ENCODE measurements around the gene MFSD12.
"Not testable (repeated sequence)": the region's sequence is repeated elsewhere in the genome, so short reads cannot be mapped to it uniquely, and the experiment has no call there.

The MFSD12 gene

DNA sequence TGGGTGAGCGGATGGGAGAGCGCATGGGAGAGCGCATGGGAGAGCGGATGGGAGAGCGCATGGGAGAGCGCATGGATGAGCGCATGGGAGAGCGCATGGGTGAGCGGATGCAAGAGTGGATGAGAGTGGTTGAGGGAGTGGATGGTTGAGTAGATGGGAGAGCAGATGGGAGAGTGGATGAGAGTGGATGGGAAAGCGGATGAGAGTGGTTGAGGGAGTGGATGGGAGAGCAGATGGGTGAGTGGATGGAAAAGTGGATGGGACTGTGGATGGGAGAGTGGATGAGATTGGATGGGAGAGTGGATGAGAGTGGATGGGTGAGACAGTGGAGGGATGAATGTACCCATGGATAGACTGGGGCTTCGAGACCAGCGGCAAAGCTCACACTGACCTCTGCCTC is 27.0 kb downstream of the MFSD12 start:
- TF ChIP-seq, protein P1, sequence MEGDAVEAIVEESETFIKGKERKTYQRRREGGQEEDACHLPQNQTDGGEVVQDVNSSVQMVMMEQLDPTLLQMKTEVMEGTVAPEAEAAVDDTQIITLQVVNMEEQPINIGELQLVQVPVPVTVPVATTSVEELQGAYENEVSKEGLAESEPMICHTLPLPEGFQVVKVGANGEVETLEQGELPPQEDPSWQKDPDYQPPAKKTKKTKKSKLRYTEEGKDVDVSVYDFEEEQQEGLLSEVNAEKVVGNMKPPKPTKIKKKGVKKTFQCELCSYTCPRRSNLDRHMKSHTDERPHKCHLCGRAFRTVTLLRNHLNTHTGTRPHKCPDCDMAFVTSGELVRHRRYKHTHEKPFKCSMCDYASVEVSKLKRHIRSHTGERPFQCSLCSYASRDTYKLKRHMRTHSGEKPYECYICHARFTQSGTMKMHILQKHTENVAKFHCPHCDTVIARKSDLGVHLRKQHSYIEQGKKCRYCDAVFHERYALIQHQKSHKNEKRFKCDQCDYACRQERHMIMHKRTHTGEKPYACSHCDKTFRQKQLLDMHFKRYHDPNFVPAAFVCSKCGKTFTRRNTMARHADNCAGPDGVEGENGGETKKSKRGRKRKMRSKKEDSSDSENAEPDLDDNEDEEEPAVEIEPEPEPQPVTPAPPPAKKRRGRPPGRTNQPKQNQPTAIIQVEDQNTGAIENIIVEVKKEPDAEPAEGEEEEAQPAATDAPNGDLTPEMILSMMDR (IDR thresholded peaks at IDR 0.05; ENCODE audit: low read depth, low read length) = no peak
- no peak for DNase-seq (ENCODE audit: extremely low read depth, low read depth)

DNA sequence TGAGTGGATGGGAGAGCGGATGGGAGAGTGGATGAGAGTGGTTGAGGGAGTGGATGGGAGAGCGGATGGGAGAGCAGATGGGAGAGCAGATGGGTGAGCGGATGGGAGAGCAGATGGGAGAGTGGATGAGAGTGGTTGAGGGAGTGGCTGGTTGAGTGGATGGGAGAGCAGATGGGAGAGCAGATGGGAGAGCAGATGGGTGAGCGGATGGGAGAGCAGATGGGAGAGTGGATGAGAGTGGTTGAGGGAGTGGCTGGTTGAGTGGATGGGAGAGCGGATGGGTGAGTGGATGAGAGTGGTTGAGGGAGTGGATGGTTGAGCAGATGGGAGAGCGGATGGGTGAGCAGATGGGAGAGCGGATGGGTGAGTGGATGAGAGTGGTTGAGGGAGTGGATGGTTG is 28.1 kb downstream of the MFSD12 start:
- DNase-seq (ENCODE audit: extremely low read depth, low read depth) = not testable (repeated sequence)

DNA sequence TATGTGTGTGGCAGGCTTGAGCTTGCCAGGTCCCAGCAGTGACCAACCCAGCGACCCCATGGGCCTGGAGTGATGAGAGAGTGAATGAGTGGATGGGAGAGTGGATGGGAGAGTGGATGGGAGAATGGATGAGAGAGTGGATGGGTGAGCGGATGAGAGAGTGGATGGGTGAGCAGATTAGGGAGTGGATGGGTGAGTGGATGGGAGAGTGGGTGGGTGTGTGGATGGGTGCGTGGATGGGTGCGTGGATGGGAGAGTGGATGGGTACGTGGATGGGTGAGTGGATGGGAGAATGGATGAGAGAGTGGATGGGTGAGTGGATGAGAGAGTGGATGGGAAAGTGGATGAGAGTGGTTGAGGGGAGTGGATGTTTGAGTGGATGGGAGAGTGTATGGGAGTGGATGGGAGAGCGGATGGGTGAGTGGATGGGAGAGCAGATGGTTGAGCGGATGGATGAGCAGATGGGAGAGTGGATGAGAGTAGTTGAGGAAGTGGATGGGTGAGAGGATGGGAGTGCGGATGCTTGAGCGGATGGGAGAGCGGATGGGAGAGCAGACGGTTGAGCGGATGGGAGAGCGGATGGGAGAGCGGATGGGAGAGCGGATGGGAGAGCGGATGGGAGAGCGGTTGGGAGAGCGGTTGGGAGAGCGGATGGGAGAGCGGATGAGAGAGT is 28.7 kb downstream of the MFSD12 start:
- DNase-seq (ENCODE audit: extremely low read depth, low read depth) = no peak
- TF ChIP-seq, protein P1 (IDR thresholded peaks at IDR 0.05; ENCODE audit: low read depth, low read length) = no peak

DNA sequence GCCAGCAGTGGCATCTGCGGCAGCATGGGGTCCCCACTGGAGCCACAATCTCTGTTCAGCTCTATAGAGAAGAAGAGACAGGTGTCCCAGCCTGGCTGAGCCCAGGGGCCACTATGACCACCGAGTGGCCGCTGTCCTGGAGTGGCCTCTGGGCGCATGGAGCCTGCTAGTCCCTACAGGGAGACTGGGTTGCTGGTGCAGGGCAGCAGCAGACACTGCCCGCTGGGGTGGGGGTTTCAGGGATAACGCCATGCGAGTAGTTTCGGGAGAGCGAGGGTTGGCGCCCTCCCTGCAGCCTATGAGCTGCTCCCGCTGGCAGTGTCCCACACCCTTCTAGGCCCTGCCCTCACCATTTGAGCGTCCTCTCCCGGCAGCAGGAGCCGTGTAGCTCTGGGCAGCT is 29.3 kb downstream of the MFSD12 start:
- no peak for DNase-seq (ENCODE audit: extremely low read depth, low read depth)
- TF ChIP-seq, protein P1 (IDR thresholded peaks at IDR 0.05; ENCODE audit: low read depth, low read length) = no peak

DNA sequence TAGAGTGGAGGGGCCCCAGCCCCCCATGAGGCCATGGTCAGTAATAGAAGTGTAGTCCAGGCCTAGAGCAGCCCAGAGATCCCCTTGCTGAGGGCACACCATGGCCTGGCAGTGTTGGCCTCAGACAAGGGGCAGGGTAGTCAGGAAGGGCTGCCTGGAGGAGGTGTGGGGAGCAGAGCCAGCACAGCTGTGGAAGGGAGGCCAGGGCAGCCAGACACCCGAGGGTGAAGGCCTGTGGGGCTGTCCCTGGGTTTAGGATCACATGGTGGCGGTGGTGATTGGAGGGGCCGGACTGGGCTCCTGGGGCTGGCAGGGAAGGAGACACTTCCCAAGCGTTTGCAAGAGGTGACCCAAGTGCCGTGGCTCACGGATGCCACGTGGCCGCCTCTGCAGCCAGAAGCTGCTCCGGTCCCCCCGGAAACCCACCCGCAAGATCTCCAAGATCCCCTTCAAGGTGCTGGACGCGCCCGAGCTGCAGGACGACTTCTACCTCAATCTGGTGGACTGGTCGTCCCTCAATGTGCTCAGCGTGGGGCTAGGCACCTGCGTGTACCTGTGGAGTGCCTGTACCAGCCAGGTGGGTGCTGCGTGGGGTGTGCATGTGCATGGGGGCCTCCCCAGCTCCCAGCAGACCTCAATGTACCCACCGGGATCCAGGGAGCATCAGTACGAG is 30.0 kb downstream of the MFSD12 start:
- no peak for DNase-seq (ENCODE audit: extremely low read depth, low read depth)
- TF ChIP-seq, protein P1 (IDR thresholded peaks at IDR 0.05; ENCODE audit: low read depth, low read length) = no peak

DNA sequence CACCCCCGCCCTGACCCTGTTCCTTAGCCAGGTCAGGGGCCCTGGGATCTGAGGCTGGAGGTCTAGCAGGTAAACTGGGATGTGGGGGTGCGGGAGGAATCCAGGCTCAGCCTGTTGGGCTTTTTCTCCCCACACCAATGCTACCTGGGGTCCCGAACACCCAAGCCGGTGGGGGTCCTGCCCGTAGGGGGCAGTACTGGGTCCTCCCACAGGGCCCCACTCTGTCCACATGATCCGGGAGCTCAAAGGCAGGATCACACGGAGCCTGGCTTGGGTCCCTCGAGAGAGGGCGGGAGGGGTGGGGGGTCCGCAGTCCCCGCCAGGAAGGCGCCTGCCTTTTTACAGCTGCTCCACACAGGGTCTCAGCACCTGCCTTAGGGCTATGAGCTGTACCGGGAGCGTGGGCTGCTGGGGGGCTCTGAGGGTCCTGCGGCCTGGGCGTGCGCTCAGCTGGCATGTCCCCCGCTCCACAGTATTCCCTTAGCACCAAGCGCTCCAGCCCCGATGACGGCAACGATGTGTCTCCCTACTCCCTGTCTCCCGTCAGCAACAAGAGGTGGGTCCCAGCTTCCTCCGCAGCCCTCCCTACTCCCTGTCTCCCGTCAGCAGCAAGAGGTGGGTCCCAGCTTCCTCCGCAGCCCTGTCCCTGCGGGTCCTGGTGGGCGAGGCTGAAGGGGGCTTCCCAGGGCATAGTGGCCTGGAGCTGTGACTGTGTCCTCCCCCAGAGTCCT is 30.7 kb downstream of the MFSD12 start:
- no peak for DNase-seq (ENCODE audit: extremely low read depth, low read depth)
- TF ChIP-seq, protein P1 (IDR thresholded peaks at IDR 0.05; ENCODE audit: low read depth, low read length) = no peak; the same call in 1 of the 2 replicates

DNA sequence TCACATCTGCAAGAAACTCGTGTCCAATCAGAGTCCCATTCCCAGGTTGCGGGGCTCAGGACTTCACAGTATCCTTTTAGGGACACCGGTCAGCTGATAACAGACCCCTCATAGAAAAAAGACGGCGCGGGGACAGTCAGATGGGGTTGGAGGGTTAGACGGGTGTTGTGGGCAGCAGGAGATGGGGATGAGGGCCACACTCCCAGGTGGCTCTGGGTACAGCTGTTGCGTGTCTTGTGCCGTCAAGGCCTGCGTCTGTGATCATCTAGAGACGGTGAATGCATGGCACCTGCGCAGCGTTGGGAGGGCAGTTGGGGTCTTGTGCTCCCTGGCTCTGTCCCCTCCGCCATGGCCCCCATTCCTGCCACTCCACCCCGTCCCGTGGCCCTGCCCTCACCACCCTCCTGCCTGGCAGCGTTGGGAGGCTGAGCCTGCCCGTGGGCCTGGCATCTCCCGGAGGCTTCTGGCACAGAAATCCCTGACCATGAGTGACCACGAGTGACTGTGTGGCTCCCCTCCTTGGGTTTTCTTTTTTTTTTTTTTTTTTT is 32.4 kb downstream of the MFSD12 start:
- no peak for DNase-seq (ENCODE audit: extremely low read depth, low read depth)
- TF ChIP-seq, protein P1 (IDR thresholded peaks at IDR 0.05; ENCODE audit: low read depth, low read length) = no peak
